Spinal cord (tissue), 10 donors: ENCODE data around the gene PPP1R9B. TPM values are rescaled to one million over a fixed set of nuclear protein-coding genes. Genes with fewer than 3 reads are reported as not detected.

ENCODE experiments used
- DNase-seq, 6 donors: peaks; one replicate each; pipeline versions ENCODE4 v3.0.0 to v3.0.0-alpha.2; 2013 to 2015; ENCODE audit warnings: low spot score in 6 of 6, low read depth in 4 of 6
- H3K27ac ChIP-seq: one replicate; pipeline ENCODE4 v1.5.1; 2013; ENCODE audit warnings: low read depth, low read length, control low read depth
- H3K27me3 ChIP-seq: one replicate; pipeline ENCODE4 v1.6.1; 2013; ENCODE audit warnings: low read length; ENCODE audit not compliant: control insufficient read depth, insufficient read depth
- H3K36me3 ChIP-seq: one replicate; pipeline ENCODE4 v1.6.1; 2013; ENCODE audit warnings: low read length; ENCODE audit not compliant: control insufficient read depth, insufficient read depth
- H3K4me1 ChIP-seq: one replicate; pipeline ENCODE4 v1.6.1; 2013; ENCODE audit warnings: low read length; ENCODE audit not compliant: control insufficient read depth, insufficient read depth
- H3K4me3 ChIP-seq: one replicate; pipeline ENCODE4 v1.5.1; 2013; ENCODE audit warnings: low read depth, low read length, control low read depth
- H3K9me3 ChIP-seq: one replicate; pipeline ENCODE4 v1.6.1; 2013; ENCODE audit warnings: low read length; ENCODE audit not compliant: control insufficient read depth, insufficient read depth
- WGBS: methylation state at CpG from one replicate; pipeline ENCODE4 v1.1.5; 2013; ENCODE audit warnings: missing lambda C conversion rate; ENCODE audit not compliant: insufficient coverage; 5-methylcytosine and 5-hydroxymethylcytosine counted together
- polyA plus RNA-seq, 2 donors: library from polyadenylated mRNA; unstranded; fragments of 120-200 nt; gene quantifications; one replicate each; pipeline ENCODE4 v1.2.1, GENCODE V29; 2013; ENCODE audit not compliant: insufficient read length in 2 of 2
- total RNA-seq, 2 donors: library from RNA; depleted of rRNA in 1 of 2; stranded (reverse); fragments of 120-200 nt in 1 of 2; fragments of >200 nt in 1 of 2; gene quantifications; one replicate each; pipeline versions ENCODE4 v1.2.3 to v1.2.4, GENCODE V29; 2013 to 2014
- donor health status: healthy.

PPP1R9B gene
- total and polyA plus RNA-seq, 4 donors, result 23.7 to 102 (median 71.2) TPM

DNA sequence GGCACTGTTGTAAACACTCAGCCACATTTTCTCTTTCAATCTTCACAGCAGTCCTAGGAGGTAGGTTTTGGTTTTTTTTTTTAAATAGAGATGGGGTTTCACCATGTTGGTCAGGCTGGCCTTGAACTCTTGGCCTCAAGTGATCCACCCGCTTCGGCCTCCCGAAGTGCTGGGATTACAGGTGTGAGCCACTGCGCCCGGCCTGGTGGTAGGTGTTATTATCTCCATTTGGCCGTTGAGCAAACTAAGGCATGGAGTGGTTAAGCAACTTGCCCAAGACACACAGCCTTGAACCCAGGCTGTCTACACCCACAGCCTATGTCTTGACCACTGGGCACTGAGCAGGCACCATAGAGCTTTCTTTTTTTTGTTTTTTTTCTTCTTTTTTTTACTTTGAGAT lies 24.0 kb upstream of the PPP1R9B start:
- peaks cover 11% of the 10 kb centered on the region for H3K36me3 ChIP-seq
- H3K27me3 ChIP-seq, result no peaks in the 10 kb centered on the region
- H3K9me3 ChIP-seq, result no peaks in the 10 kb centered on the region
- WGBS, result 100% methylated on average over 2 of the region's 6 CpGs
- no peak overlapping the region for H3K4me3 ChIP-seq
- peak overlapping the region; percentile 88 for H3K27ac ChIP-seq
- DNase-seq, result no peak
- H3K4me1 ChIP-seq, result peaks cover 43% of the 10 kb centered on the region

DNA sequence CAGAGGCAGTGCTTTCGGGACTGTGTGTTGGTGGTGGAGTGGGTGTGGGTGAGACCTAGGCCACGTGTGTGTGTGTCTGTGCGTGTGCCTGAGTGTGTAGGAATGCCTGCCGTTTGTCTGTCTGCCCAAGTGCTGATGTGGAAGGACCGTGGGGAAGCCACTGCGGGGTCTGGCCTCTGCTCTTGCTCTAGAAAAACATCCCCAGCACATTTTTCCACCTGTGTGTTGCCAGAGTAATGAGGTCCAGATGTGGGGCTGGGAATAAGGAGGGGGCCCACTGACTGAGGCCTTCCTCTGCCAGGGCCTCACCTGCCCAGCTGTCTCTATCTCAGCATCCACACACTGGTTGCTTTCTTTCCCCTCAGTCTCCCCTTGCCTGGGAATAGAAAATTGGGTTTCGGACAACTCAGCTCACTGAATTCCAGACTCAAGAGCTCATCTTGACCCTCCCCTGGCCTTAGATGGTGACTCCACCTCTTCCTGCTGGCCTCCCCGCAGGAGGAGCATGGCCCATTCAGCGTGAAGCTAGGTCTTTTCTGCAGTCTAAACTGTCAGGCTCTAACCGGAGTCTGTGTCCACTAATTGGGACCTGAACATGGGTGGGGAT lies 23.0 kb upstream of the PPP1R9B start:
- no peaks in the 10 kb centered on the region for H3K9me3 ChIP-seq
- no peaks in the 10 kb centered on the region for H3K27me3 ChIP-seq
- H3K4me1 ChIP-seq, result peaks cover 48% of the 10 kb centered on the region
- 42% methylated on average over 6 of the region's 10 CpGs for WGBS
- peak overlapping the region; percentile 88 for H3K27ac ChIP-seq
- H3K36me3 ChIP-seq, result peaks cover 11% of the 10 kb centered on the region
- H3K4me3 ChIP-seq, result no peak overlapping the region
- peak in 1 of 6 donors; percentile 76 for DNase-seq

DNA sequence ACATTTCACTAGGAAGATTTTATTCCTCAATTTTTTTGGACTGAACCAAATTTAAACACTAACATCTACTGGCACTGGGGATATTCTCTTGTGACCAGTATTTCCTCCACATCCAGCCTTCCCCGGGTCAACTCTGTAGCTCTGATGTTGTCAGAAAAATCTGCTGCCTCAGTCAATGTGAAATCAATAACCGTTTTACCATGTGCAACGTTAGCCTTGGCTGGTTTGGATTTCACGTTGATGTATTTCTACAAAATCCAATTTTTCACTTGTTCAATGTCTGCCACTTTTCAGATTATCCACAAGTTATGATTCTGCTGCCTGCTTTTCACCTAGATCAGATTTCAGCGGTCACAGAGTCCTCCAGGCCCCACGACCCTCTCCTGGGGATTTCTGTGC lies 22.5 kb upstream of the PPP1R9B start:
- Histone ChIP-seq H3K4me3 (no peak overlapping the region), H3K36me3 (peaks cover 11% of the 10 kb centered on the region), H3K27me3 (no peaks in the 10 kb centered on the region), H3K4me1 (peaks cover 43% of the 10 kb centered on the region), H3K9me3 (no peaks in the 10 kb centered on the region), H3K27ac (peak overlapping the region; percentile 88)
- peak in 1 of 6 donors; percentile 31 for DNase-seq
- WGBS, result 85% methylated on average over 6 of the region's 6 CpGs

DNA sequence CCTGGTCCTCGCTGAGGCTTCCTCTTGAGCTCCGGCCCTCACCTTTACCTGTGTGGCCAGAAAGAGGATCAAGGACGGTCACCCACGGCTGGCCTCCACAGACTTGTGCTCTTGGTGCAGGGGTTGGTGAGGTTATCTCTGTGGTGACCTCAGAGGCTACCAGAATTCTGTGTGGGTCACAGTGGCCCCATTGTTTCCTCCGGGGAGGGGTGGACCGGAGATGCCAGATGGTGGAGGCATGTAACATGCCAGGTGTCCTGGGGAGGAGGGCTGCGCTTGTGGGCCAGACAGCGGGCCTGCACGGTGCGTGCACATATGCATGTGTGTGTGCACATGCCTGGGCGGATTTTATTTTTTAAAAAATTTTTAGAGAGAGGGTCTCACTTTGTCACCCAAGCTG lies 21.7 kb upstream of the PPP1R9B start:
- H3K27ac ChIP-seq, result no peak overlapping the region
- no peaks in the 10 kb centered on the region for H3K27me3 ChIP-seq
- H3K4me1 ChIP-seq, result peaks cover 35% of the 10 kb centered on the region
- H3K4me3 ChIP-seq, result no peak overlapping the region
- 85% methylated on average over 9 of the region's 11 CpGs for WGBS
- H3K9me3 ChIP-seq, result no peaks in the 10 kb centered on the region
- peaks cover 11% of the 10 kb centered on the region for H3K36me3 ChIP-seq
- no peak for DNase-seq

DNA sequence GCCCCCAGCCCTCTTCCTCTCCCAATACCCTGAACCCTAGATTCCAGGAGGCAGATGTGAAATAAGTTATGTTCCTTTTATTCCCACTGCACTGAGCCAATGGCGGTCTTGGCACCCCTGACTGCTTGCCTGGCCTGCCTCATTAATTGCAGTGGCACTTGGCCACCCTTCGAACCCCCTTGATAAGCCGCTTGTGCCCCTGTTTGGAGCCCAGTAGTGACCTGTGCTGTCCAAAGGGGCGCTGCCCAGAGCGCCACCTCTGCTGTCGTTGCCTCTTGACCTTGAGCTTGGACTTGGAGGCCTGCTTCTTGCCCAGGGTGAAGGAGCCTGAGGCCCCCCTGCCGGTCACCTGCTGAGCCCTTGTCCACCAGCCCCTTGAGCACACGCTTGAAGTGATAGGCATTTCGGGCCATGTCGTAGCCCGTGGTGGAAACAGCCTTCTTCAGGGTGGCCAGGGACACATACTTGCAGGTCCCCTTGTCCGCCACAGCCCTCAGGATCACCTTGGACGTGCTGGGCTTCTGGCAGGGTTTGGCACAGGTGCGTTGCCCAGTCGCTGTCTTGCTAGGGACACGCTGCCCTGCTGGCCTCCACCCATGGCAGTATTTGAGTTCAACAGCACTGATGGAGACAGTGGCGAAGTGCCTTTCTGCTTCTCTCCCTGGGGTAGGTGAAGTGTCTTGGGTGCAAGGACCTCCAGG lies 21.0 kb upstream of the PPP1R9B start:
- Histone ChIP-seq H3K4me3 (no peak overlapping the region), H3K27me3 (no peaks in the 10 kb centered on the region), H3K27ac (no peak overlapping the region), H3K4me1 (peaks cover 29% of the 10 kb centered on the region), H3K9me3 (no peaks in the 10 kb centered on the region), H3K36me3 (peaks cover 11% of the 10 kb centered on the region)
- 90% methylated on average over 17 of the region's 17 CpGs for WGBS
- DNase-seq, result no peak

DNA sequence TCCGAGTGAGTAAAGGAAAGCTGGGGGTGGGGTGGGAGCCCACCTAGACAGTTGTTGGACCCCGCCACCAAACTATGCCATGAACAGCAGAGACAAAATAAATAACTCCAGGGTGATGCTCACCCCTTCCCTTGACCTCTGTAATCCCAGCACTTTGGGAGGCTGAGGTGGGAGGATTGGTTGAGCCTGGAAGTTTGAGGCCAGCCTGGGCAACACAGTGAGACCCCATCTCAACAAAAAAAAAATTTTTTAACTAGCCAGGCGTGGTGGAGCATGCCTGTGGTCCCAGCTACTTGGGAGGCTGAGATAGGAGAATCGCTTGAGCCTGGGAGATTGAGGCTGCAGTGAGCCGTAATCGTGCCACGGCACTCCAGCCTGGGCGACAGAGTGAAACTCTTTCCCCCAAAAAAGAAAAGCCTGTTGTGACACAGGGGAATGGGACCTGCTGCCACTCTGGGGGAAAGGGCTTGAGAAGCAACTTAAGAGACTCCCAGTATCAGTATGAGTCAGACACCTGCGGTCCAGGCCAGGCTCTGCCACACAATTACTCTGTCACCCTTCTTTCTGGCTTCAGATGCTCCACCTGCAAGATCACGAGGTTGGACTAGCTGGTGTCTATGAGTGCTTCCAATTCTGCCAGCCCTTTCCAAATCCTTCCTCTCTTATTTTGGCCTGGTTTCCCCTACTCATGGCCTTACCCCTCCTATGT lies 20.3 kb upstream of the PPP1R9B start:
- peaks cover 25% of the 10 kb centered on the region for H3K4me1 ChIP-seq
- H3K27ac ChIP-seq, result no peak overlapping the region
- H3K9me3 ChIP-seq, result no peaks in the 10 kb centered on the region
- WGBS, result 97% methylated on average over 4 of the region's 10 CpGs
- no peak for DNase-seq
- no peak overlapping the region for H3K4me3 ChIP-seq
- no peaks in the 10 kb centered on the region for H3K27me3 ChIP-seq
- H3K36me3 ChIP-seq, result peaks cover 11% of the 10 kb centered on the region

DNA sequence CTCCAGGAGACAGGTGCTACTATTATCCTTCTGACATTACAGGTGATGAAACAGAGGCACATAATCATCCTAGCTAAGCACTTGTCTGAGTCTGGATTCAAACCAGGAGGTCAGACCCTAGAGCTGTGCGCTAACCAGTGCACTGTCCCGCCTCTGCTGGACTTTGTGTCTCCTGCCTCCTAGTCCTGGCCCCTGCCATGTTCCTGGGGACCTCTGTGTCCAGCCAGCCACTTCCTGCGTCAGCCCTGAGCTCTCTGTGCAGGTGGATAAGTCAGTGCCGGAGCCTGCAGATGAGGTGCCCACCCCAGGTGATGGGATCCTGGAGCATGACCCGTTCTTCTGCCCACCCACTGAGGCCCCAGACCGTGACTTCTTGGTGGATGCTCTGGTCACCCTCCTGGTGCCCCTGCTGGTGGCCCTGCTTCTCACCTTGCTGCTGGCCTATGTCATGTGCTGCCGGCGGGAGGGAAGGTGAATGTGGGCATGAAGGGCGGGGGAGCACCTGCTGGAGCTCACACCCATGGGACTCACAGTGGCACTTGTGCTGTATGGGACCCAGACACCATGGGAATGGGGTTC lies 19.5 kb upstream of the PPP1R9B start:
- DNase-seq, result no peak
- Histone ChIP-seq H3K4me1 (peaks cover 17% of the 10 kb centered on the region), H3K36me3 (peaks cover 8% of the 10 kb centered on the region), H3K27ac (no peak overlapping the region), H3K27me3 (no peaks in the 10 kb centered on the region), H3K4me3 (no peak overlapping the region), H3K9me3 (no peaks in the 10 kb centered on the region)
- WGBS, result 90% methylated on average over 9 of the region's 9 CpGs

DNA sequence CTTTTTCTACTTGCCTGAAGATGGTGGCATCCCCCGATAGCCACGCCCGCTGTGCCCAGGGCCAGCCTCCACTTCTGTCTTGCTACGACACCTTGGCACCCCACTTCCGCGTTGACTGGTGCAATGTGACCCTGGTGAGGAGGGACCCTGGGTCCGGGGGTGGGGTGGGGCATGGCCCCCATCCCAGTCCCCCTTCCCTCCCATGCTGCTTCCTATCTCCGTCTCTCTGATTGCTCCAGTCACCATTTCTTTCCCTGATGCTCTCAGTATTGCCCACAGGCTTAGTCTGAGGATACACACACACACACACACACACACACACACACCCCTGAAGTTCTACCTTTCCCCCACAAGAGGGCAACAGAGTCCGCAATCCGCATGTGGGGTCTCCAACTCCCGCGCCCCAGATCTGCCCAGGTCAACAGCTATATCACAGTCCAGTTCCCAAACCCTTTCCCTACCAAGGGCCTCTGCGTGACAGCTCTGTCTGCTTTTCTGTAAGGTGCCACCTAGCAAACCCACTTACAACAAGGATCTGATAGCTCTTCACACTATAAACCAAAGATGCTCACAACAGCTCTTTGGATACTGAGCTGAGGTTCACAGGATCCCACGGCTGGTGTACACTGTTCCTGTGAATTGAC lies 18.8 kb upstream of the PPP1R9B start:
- Histone ChIP-seq H3K4me3 (no peak overlapping the region), H3K27me3 (no peaks in the 10 kb centered on the region), H3K27ac (no peak overlapping the region), H3K4me1 (peaks cover 17% of the 10 kb centered on the region), H3K36me3 (peaks cover 8% of the 10 kb centered on the region), H3K9me3 (no peaks in the 10 kb centered on the region)
- peak in 3 of 6 donors; percentile 48 to 87 (median 86) for DNase-seq
- WGBS, result 52% methylated on average over 13 of the region's 14 CpGs

DNA sequence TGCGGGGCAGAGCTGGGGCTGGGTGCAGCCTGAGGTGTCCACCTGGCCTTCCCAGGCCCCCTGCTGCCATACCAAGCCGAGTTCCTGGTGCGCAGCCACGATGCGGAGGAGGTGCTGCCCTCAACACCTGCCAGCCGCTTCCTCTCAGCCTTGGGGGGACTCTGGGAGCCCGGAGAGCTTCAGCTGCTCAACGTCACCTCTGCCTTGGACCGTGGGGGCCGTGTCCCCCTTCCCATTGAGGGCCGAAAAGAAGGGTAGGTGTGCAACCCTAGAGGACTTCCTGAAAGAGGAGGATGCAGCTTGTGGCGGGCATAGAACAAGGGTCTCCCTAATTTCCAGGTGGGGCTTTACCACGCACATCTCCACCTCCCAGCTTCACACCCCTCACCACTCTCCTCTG lies 17.8 kb upstream of the PPP1R9B start:
- Histone ChIP-seq H3K9me3 (no peaks in the 10 kb centered on the region), H3K36me3 (peaks cover 8% of the 10 kb centered on the region), H3K4me3 (no peak overlapping the region), H3K27me3 (no peaks in the 10 kb centered on the region), H3K27ac (no peak overlapping the region), H3K4me1 (peaks cover 10% of the 10 kb centered on the region)
- no peak for DNase-seq
- WGBS, result 76% methylated on average over 12 of the region's 13 CpGs
